ENCODE measurements around the gene DAGLB. TPM values are rescaled to one million over a fixed set of nuclear protein-coding genes. Genes with fewer than 3 reads are reported as not detected.
A peak's percentile ranks its signal among the peaks of the same experiment; 100 is the strongest.

Gene DAGLB
- total and polyA plus RNA-seq, 2 of the 4 experiments (the other 2 are of a cell fraction) = 23.4 to 33.5 TPM

GRCh38 chr7:6430974-6431373, 16.8 kb downstream of the DAGLB start:
- dilution Hi-C loops (cut with HindIII; ENCODE audit: low sequenced_read_pairs, unreplicated experiment) = no loop called here
- Histone ChIP-seq H2AK5ac (ENCODE audit: low read depth, low read length) (no peak overlapping the region), H3K18ac (ENCODE audit: low read depth, low read length) (no peak overlapping the region), H4K8ac (ENCODE audit: low read depth in 2 of 2, low read length in 2 of 2) (no peak overlapping the region), H2BK20ac (ENCODE audit: low read depth, low read length) (no peak overlapping the region), H3K36me3 (ENCODE audit: control insufficient read depth, insufficient read depth, low read length) (peaks cover 34% of the 10 kb centered on the region), H3K23ac (ENCODE audit: low read depth, low read length) (no peak overlapping the region), H2AFZ (replicated peaks; ENCODE audit: low read length, poor library complexity) (peak overlapping the region; percentile 14), H3K9me1 (ENCODE audit: insufficient read depth, low read length) (no peaks in the 10 kb centered on the region), H2BK120ac (ENCODE audit: low read depth, low read length) (no peak overlapping the region), H3K9me3 (ENCODE audit: control insufficient read depth, insufficient read depth, low read length) (no peaks in the 10 kb centered on the region), H4K5ac (ENCODE audit: low read depth, low read length) (no peak overlapping the region), H3K27ac (ENCODE audit: insufficient read depth, low read length) (no peak overlapping the region), H3K4me1 (ENCODE audit: control insufficient read depth, insufficient read depth, low read length) (peaks cover 5% of the 10 kb centered on the region; the same call in 1 of the 2 replicates), H3K56ac (ENCODE audit: extremely low read depth, insufficient read depth, low read length) (no peak overlapping the region), H3K4me2 (ENCODE audit: low read depth, low read length) (no peak overlapping the region), H3K27me3 (ENCODE audit: control insufficient read depth, insufficient read depth, low read length) (no peaks in the 10 kb centered on the region), H2AK9ac (replicated peaks; ENCODE audit: low read depth, low read length, poor library complexity) (peak overlapping the region; percentile 59), H4K91ac (ENCODE audit: insufficient read depth, low read depth, low read length) (no peak overlapping the region), H3K4me3 (ENCODE audit: insufficient read depth, low read depth, low read length) (no peak overlapping the region), H2BK15ac (ENCODE audit: low read depth, low read length) (no peak overlapping the region), H3K14ac (replicated peaks; ENCODE audit: low read depth, low read length) (no peak overlapping the region), H3K4ac (ENCODE audit: low read depth, low read length) (no peak overlapping the region), H2BK5ac (ENCODE audit: low read depth, low read length, poor library complexity, severe bottlenecking) (no peak overlapping the region), H4K20me1 (ENCODE audit: insufficient read depth, low read length) (peaks cover under 1% of the 10 kb centered on the region; the same call in 1 of the 2 replicates), H3K79me1 (ENCODE audit: low read depth in 1 of 2, low read length in 2 of 2) (peaks cover 45 to 58% of the 10 kb centered on the region in 2 experiments), H3K9ac (ENCODE audit: low read depth, low read length) (no peak overlapping the region)
- ChIA-PET CTCF (no interaction called here), POLR2A (ENCODE audit: unreplicated experiment) (no interaction called here)
- in situ Hi-C loops (cut with MboI; ENCODE audit: low sequenced_read_pairs) = no loop called here
- BruUV-seq (replicated peaks) = no TSS peak
- 96% methylated on average over 3 of the region's 12 CpGs; no CpG with 5 or more reads in 1 of the 2 experiments for WGBS, 2 experiments (ENCODE audit: extremely low coverage in 2 of 2, insufficient read length in 1 of 2)
- TF ChIP-seq RCOR1 (IDR thresholded peaks at IDR 0.05; ENCODE audit: insufficient replicate concordance, low read length) = no peak
- no peak for TF ChIP-seq USF2 (IDR thresholded peaks at IDR 0.05; ENCODE audit: low read depth, low read length)
- TF ChIP-seq CTCF (conservative IDR thresholded peaks at IDR 0.05; ENCODE audit: low read depth, low read length) = no peak
- intact Hi-C loops (cut with micrococcal nuclease) = loop anchor here (10.0 kb wide), 1 partner anchor 276 kb away; no protein-coding TSS in a partner anchor
- DNase-seq (no peak), ATAC-seq (ENCODE audit: low read depth) (no peak)

Data from IMR-90 (cell line).